Transverse colon (tissue), 4 donors: ENCODE results near the gene MOG. TPM values are rescaled to one million over a fixed set of nuclear protein-coding genes. Genes with fewer than 3 reads are reported as not detected.

Experiments used
- DNase-seq: peaks from one replicate; pipeline ENCODE4 v3.0.0-alpha.2; 2019
- H3K27ac ChIP-seq, 4 donors: fragments of 200-600 bp; sonication (generic); 2 replicates each; pipeline ENCODE4 v1.5.1; 2016 to 2018; ENCODE audit warnings: inconsistent platforms in 4 of 4
- H3K27me3 ChIP-seq: fragments of 200-600 bp; sonication (generic); 2 replicates; pipeline ENCODE4 v1.5.1; 2017; ENCODE audit warnings: inconsistent platforms
- H3K36me3 ChIP-seq, 4 donors: fragments of 200-600 bp; sonication (generic); 2 replicates each; pipeline ENCODE4 v1.5.1; 2017 to 2019; ENCODE audit warnings: inconsistent platforms in 4 of 4
- H3K4me1 ChIP-seq, 4 donors: fragments of 200-600 bp; sonication (generic); 2 replicates each; pipeline ENCODE4 v1.5.1; 2017 to 2020; ENCODE audit warnings: inconsistent platforms in 4 of 4
- H3K4me3 ChIP-seq, 4 donors: fragments of 200-600 bp; sonication (generic); 1 replicate in 1 of 4; 2 replicates in 3 of 4; pipeline versions ENCODE4 v1.5.1 to v1.6.1; 2017 to 2019; ENCODE audit warnings: inconsistent platforms in 4 of 4
- H3K9me3 ChIP-seq, 2 donors: fragments of 200-600 bp; sonication (generic); 2 replicates each; pipeline ENCODE4 v1.5.1; 2017 to 2019; ENCODE audit warnings: inconsistent platforms in 2 of 2
- EP300 ChIP-seq: sonication (generic); formaldehyde crosslinking; IDR thresholded peaks from one replicate; pipeline ENCODE4 v1.6.1; 2017; ENCODE audit warnings: antibody characterized with exemption, low read depth
- POLR2A ChIP-seq: fragments of 450-650 bp; IDR thresholded peaks from one replicate; pipeline ENCODE4 v1.6.1; 2016; ENCODE audit warnings: antibody characterized with exemption, mild to moderate bottlenecking, moderate library complexity
- POLR2AphosphoS5 ChIP-seq, 3 donors: sonication (generic); formaldehyde crosslinking; IDR thresholded peaks; one replicate each; pipeline ENCODE4 v1.6.1; 2016; ENCODE audit warnings: antibody characterized with exemption in 3 of 3
- WGBS, 2 donors: methylation state at CpG; one replicate each; pipeline ENCODE4 v1.1.5; 2018; ENCODE audit warnings: low coverage in 1 of 2; 5-methylcytosine and 5-hydroxymethylcytosine counted together
- in situ Hi-C, 4 donors: fragments of 200-750 bp; cut with MboI; loops; one replicate each; pipeline versions ENCODE4 v1.15.0 to v1.15.1; 2017; ENCODE audit warnings: low sequenced_read_pairs in 3 of 4, low pct_ligation_motif_present in 1 of 4, low pct_unique_long_range_greater_than_20kb in 1 of 4
- intact Hi-C: fragments of 100-400 bp; cut with DNase I; formaldehyde crosslinking; loops from one replicate; pipeline ENCODE4 v1.15.1; 2023; ENCODE audit warnings: low total_unique reads
- total RNA-seq, 4 donors: library from RNA; depleted of rRNA; stranded (reverse); fragments of >200 nt; gene quantifications; one replicate each; pipeline ENCODE4 v1.1.0, GENCODE V29; 2016
- TF ChIP-seq, protein P1 (sequence below), 5 experiments: fragments of 200-600 bp in 3 of 5; fragments of 450-650 bp in 2 of 5; sonication (generic) in 3 of 5; IDR thresholded peaks; 1 replicate in 2 of 5; 2 replicates in 3 of 5; pipeline ENCODE4 v1.5.1; 2016 to 2017; ENCODE audit warnings: antibody characterized with exemption in 5 of 5, inconsistent platforms in 3 of 5, mild to moderate bottlenecking in 2 of 5, moderate library complexity in 1 of 5

The MOG gene
- total RNA-seq, 4 donors from 2014 or later, result not detected

GRCh38 chr6:29637247-29637646 lies 19.6 kb upstream of the MOG start:
- DNase-seq, result no peak
- peaks cover under 1% of the 10 kb centered on the region for H3K27me3 ChIP-seq
- H3K9me3 ChIP-seq, result no peaks in the 10 kb centered on the region
- H3K4me3 ChIP-seq, result no peak overlapping the region
- H3K4me1 ChIP-seq, result peaks cover 0 to 32% (median 11%) of the 10 kb centered on the region in 4 donors
- TF ChIP-seq POLR2A, result no peak
- no peak for TF ChIP-seq POLR2AphosphoS5 (IDR thresholded peaks at IDR 0.05)
- TF ChIP-seq, protein P1, sequence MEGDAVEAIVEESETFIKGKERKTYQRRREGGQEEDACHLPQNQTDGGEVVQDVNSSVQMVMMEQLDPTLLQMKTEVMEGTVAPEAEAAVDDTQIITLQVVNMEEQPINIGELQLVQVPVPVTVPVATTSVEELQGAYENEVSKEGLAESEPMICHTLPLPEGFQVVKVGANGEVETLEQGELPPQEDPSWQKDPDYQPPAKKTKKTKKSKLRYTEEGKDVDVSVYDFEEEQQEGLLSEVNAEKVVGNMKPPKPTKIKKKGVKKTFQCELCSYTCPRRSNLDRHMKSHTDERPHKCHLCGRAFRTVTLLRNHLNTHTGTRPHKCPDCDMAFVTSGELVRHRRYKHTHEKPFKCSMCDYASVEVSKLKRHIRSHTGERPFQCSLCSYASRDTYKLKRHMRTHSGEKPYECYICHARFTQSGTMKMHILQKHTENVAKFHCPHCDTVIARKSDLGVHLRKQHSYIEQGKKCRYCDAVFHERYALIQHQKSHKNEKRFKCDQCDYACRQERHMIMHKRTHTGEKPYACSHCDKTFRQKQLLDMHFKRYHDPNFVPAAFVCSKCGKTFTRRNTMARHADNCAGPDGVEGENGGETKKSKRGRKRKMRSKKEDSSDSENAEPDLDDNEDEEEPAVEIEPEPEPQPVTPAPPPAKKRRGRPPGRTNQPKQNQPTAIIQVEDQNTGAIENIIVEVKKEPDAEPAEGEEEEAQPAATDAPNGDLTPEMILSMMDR (IDR thresholded peaks at IDR 0.05), result no peak
- no peak for TF ChIP-seq EP300
- H3K27ac ChIP-seq, result no peak overlapping the region
- intact Hi-C loops, result no loop called here
- WGBS, 2 donors, result 98 to 100% methylated on average over 1 to 9 of the region's 9 CpGs
- no peaks in the 10 kb centered on the region for H3K36me3 ChIP-seq
- in situ Hi-C loops, result no loop called here

- no peak overlapping the region for H3K4me3 ChIP-seq
- no peaks in the 10 kb centered on the region for H3K27me3 ChIP-seq
- 18 to 27% methylated on average over 3 of the region's 3 CpGs for WGBS, 2 donors
- in situ Hi-C loops, result no loop called here
- intact Hi-C loops, result no loop called here
- H3K36me3 ChIP-seq, result no peaks in the 10 kb centered on the region
- H3K9me3 ChIP-seq, result no peaks in the 10 kb centered on the region
- DNase-seq, result peak; percentile 69
- H3K4me1 ChIP-seq, result peaks cover 0 to 21% (median 5%) of the 10 kb centered on the region in 4 donors
- TF ChIP-seq POLR2A (no peak), EP300 (no peak), POLR2AphosphoS5 (IDR thresholded peaks at IDR 0.05) (no peak)
- TF ChIP-seq, protein P1 (IDR thresholded peaks at IDR 0.05), result no peak
- peak overlapping the region in 3 of 4 donors; percentile 37 to 67 (median 45) for H3K27ac ChIP-seq
Observed at GRCh38 chr6:29641430-29642148, 15.3 kb upstream of the MOG start.

GRCh38 chr6:29647927-29648642 lies 8.8 kb upstream of the MOG start:
- H3K36me3 ChIP-seq, result no peaks in the 10 kb centered on the region
- no peaks in the 10 kb centered on the region for H3K27me3 ChIP-seq
- intact Hi-C loops, result no loop called here
- in situ Hi-C loops, result no loop called here
- TF ChIP-seq, protein P1 (IDR thresholded peaks at IDR 0.05), result peak; percentile 34 to 43 (median 37)
- TF ChIP-seq POLR2AphosphoS5 (IDR thresholded peaks at IDR 0.05), result no peak
- H3K4me3 ChIP-seq, result no peak overlapping the region
- H3K9me3 ChIP-seq, result no peaks in the 10 kb centered on the region
- H3K27ac ChIP-seq, result no peak overlapping the region
- 92 to 97% methylated on average over 6 to 23 of the region's 23 CpGs for WGBS, 2 donors
- peaks cover 0 to 14% (median 2%) of the 10 kb centered on the region in 4 donors for H3K4me1 ChIP-seq
- DNase-seq, result no peak
